GM12875 (cell line): ENCODE data around the gene ANGPTL2.

Experiments used
- H3K4me3 ChIP-seq: one replicate; pipeline ENCODE4 v1.5.1; 2011; ENCODE audit warnings: low read depth, low read length, control low read depth
- CTCF ChIP-seq: IDR thresholded peaks from 2 replicates; pipeline ENCODE4 v1.5.1; 2011; ENCODE audit warnings: low read depth, mild to moderate bottlenecking, control low read depth, inconsistent platforms, low read length, moderate library complexity, borderline replicate concordance; ENCODE audit not compliant: insufficient read depth

The ANGPTL2 gene

GRCh38 chr9:127053960-127054359 lies 68.5 kb downstream of the ANGPTL2 start:
- no peak overlapping the region for H3K4me3 ChIP-seq
- no peak for TF ChIP-seq CTCF

- no peak for TF ChIP-seq CTCF
- H3K4me3 ChIP-seq: no peak overlapping the region
Observed at GRCh38 chr9:127053057-127053821, 69.2 kb downstream of the ANGPTL2 start.

- no peak for TF ChIP-seq CTCF
- H3K4me3 ChIP-seq: no peak overlapping the region
Observed at GRCh38 chr9:127051881-127052595, 70.4 kb downstream of the ANGPTL2 start.

- H3K4me3 ChIP-seq: no peak overlapping the region
- no peak for TF ChIP-seq CTCF
Observed at GRCh38 chr9:127050591-127051001, 71.8 kb downstream of the ANGPTL2 start.

- TF ChIP-seq CTCF: no peak
- H3K4me3 ChIP-seq: no peak overlapping the region
Observed at GRCh38 chr9:127050152-127050551, 72.3 kb downstream of the ANGPTL2 start.

- no peak for TF ChIP-seq CTCF
- no peak overlapping the region for H3K4me3 ChIP-seq
Observed at GRCh38 chr9:127049581-127049980, 72.9 kb downstream of the ANGPTL2 start.

- TF ChIP-seq CTCF: no peak
- H3K4me3 ChIP-seq: no peak overlapping the region
Observed at GRCh38 chr9:127049044-127049443, 73.4 kb downstream of the ANGPTL2 start.
